ACHN (cell line): ENCODE results near the gene PPP2R3B.
"Not testable (repeated sequence)": the region's sequence is repeated elsewhere in the genome, so short reads cannot be mapped to it uniquely, and the experiment has no call there.

Experiments
- DNase-seq: peaks from one replicate; pipeline ENCODE4 v3.0.0-alpha.2; 2015
- in situ Hi-C: cut with HindIII; loops from 2 replicates; pipeline ENCODE4 v1.10.0; 2017; ENCODE audit warnings: low sequenced_read_pairs, low pct_ligation_motif_present, low pct_unique_long_range_greater_than_20kb

The PPP2R3B gene

DNA sequence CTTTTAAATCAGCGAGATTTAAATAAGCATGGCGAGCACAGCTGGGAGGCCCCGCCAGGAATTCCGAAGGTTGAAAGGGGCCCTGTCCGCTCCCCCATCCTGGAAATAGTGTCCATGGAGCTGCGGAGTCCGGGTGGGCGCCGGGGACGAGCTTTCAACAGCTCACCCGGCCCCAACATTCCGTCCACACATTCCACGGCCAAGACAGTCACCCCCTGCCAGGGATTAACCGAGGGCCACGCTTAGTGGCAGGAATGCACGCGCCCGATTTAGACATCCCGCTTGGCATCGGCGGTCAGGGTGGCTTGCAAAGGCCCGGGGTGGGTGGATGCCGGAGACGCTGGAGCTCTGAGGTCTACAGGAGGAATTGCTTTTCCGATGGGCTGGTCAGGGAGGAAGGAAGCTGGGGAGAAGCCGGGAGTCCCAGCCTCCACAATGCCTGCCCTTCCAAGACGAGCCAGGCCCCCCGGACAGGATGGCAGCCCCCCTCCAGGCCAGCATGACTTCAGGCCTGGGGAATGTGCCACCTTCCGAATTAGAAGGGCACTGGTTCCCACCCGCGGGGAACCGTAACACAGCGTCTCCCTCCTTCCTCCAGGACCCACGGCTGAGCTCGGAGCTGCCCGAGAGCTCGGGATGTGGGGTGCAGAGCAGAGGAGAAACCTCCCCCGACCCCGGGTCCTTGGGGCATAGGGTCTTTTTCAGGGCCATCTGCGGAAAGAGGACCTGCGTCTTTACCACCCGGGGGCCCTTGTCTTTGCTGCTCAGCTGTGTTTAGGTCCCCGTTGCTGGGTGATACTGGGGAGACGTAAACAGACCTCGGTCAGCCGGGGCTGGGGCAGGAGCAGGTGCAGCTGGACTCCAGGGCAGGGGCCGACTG, 26.9 kb upstream of the PPP2R3B start:
- in situ Hi-C loops = no loop called here
- DNase-seq = no peak

DNA sequence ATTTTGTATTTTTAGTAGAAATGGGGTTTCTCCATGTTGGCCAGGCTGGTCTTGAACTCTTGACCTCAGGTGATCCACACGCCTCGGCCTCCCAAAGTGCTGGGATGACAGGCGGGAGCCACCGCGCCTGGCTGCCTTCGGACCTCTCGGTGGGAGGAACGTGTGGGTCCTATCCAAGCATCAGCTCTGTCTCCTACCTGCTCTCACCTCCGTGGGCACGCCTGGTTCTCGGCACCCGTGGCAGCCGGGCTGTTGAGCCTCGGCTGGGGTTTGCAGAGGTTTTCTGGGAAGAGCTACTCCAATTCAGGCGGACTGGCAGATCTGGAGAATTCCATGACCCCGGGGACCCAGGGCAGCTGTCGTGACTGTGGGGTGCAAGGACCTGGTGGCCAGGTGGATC, 23.6 kb upstream of the PPP2R3B start:
- in situ Hi-C loops = no loop called here
- no peak for DNase-seq

DNA sequence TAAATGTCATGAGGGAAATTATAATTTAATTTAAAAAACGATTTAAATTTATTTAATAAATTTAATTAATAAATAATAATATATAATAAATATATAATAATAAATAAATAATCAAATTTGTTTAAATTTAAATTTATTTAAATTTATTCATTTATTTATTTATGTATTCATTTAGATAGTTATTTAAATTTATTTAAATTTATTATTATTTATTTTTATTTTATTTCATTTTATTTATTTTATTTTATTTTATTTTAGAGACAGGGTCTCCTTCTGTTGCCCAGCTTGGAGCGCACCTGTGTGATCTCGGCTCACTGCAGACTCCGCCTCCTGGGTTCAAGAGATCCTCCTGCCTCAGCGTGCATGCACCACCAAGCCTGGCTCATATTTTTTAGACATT, 18.4 kb upstream of the PPP2R3B start:
- in situ Hi-C loops = no loop called here
- no peak for DNase-seq

DNA sequence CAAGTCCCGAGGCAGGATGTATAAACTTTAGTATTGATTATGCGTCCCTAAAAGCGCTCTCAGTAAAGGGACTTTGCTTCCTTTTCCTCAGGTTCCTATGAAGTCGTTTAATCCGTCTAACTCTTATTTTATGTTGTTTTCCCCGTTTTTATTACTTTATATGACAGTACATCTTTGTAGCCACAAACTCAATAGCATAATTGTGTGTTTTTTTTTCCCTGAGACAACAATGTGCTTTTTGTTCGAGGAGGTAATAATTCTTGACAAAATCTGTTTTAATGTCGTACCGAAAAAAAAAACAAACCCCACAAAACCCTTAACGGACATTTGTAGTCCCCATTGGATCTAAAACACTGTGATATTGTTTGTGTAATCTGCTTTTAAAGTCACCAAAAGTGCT, 17.9 kb upstream of the PPP2R3B start:
- in situ Hi-C loops = no loop called here
- no peak for DNase-seq

DNA sequence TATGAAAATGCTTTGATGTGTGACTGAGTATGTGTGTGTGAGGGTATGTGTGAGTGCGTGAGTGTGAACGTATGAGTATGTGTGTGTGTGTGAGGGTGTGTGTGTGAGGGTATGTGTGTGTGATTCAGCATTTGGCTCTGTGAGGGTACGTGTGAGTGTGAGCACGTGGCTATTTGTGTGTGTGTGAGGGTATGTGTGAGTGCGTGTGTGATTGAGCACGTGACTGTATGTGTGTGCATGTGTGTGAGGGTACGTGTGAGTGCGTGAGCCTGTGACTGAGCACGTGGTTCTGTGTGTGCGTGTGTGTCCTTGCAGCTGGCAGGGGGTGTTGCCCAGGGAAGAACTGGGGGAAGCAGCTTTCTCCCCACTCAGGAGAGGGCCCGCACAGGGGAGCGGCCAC, 16.1 kb upstream of the PPP2R3B start:
- in situ Hi-C loops = no loop called here
- DNase-seq = no peak

DNA sequence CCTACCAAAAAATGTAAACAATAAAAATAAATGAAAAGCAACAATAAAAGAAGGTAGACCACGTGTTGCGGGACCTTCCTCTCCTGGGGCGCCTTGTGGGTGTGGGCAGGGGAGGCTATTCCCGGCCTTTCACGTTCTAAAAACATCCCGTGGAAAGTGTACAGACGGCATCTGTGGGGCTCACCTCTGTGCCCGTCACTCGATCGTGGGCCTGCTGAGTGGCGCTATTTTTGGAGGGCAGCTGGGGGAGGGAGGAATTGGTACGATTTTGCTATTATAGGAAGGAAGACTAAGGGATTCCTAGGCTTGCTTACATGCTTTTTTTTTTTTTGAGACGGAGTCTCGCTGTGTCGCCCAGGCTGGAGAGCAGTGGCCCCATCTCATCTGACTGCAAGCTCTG, 13.6 kb upstream of the PPP2R3B start:
- in situ Hi-C loops = no loop called here
- no peak for DNase-seq

DNA sequence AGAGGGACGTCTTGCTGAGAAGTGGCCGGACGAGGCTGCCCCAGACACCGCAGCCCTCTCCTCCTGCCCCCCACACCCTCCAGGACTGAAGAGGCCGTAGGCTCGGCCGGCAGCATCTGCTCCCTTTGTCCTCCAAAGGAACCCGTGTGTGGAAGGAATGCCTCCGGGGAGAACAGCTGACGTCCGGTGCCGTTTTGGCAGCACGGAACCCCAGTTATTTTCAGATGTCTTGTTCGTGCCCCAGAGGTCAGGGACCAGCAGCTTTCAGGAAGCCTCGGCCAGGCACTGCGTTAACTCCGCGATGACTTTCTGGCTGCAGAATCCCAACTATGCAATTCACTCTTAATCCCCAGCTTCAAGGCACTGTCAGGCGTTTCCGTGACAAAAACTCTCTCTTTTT, 10.9 kb upstream of the PPP2R3B start:
- DNase-seq = no peak
- in situ Hi-C loops = no loop called here

DNA sequence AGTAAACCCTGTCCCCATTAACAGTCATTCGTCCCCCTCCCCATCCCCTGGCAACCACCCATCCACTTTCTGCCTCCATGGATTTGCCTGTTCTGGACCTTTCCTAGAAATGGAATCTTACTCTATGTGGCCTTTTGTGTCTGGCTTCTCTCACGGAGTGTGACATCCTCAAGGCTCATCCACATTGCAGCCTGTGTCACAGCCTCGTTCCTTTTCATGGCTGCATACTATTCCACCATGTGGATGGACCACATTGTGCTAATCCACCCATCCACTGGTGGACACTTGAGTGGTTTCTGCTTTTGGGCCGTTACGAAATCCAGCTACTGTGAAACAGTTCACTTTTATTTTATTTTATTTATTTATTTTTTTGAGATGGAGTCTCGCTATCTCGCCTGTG, 8.1 kb upstream of the PPP2R3B start:
- in situ Hi-C loops = no loop called here
- no peak for DNase-seq

DNA sequence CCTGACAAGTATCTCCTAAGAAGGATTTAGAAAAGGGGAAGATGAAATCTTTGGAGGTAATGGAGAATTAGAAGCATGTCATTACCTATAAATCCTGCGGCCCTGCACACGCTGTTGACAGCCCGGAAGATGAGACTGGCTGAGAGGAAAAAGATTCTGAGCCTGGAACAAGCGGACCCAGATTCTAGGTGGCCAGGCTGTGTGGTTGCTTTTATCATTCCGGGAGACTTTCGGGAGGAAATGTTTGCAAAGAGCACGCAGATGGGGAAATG, 5.8 kb upstream of the PPP2R3B start:
- no peak for DNase-seq
- in situ Hi-C loops = no loop called here

DNA sequence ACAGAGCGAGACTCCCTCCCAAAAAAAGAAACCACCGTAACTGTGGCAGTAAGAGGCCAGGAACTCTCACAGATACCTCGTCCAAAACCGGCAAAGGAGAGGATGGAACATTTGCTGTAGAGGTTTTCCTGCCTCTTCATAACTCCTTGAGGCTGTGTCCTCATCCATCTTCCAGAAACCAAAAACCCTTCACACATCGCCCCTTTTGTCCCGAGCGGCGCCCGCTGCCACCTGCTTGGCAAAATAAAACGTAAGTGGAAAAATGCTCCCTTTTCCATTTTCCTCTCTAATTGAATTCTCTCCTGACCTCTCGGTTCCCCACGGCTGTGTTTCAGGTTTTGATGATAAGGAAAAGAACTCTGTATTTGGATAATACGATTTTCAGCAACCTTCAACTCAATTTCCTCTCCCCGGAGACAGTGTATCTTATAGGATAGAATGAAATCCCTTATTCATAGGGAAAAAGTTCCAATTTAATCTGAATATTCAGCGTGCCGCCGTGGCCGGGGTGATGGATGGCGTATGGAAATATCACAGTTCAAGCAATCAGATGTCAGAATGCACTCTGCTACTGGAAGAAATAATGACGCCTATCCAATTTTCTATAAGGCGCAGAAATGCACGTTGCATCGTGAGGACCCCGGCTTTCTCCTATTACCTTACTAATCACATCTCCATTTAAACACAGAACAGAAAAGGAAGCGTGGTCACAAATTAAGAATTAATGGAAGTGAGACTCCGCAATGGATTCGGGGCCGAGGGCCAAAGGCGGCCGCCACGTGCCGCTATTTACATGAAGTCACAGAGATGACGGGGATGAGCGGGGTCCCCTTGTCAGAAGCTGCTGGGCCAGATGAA, 5.2 kb upstream of the PPP2R3B start:
- no peak for DNase-seq
- in situ Hi-C loops = no loop called here

DNA sequence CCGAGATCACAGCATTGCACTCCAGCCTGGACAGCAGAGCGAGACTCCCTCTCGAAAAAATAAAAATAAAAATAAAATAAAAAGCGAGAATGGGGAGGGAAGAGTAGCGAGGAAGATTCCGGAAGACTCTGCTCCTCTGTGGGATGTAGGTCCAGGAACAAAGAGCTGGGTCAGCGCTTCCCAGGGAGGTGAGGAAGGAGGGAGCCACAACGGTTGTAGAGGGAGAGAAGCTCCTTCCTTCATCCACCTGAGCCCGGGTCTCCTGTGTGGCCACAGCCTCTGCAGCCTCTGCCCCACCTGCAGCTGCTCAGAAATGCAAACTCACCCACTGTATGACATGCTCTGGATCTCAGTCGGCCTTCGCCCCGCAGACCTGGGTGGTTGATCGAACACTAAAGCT, 3.8 kb upstream of the PPP2R3B start:
- DNase-seq = no peak
- in situ Hi-C loops = no loop called here

DNA sequence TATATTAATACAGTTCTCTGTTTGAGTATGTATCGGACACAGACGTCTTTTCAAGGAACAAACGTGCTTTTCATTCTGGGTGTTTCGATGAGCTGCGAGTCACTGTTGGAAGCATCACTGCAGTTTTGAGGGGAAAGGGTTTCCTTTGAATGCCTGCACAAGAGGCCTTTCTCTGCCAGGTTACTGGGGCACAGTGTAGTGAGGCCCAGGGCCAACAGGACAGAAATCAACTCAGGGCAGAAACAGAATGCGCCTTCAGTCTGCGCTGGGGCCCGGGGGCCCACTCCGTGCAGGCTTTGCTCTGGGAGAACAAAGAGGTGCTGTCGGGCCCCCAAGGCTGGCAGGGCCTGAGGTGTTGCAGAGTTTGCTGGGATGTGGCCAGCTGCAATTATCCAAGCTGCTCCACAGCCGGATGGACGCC, 2.3 kb upstream of the PPP2R3B start:
- in situ Hi-C loops = no loop called here
- no peak for DNase-seq

DNA sequence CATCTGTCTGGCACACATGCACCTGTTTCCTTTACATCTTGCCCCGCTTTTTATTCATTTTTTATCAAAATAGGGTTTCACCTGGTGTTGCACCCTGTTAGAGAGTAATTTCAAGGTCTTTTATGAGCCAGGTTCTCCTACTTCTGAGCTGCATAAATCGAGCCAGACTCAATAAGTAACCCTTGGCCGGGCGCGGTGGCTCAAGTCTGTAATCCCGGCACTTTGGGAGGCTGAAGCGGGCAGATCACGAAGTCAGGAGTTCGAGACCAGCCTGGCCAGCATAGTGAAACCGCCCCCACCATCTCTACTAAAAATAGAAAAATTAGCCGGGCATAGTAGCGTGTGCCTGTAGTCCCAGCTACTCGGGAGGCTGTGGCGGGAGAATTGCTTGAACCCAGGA, 1.0 kb upstream of the PPP2R3B start:
- in situ Hi-C loops = no loop called here

DNA sequence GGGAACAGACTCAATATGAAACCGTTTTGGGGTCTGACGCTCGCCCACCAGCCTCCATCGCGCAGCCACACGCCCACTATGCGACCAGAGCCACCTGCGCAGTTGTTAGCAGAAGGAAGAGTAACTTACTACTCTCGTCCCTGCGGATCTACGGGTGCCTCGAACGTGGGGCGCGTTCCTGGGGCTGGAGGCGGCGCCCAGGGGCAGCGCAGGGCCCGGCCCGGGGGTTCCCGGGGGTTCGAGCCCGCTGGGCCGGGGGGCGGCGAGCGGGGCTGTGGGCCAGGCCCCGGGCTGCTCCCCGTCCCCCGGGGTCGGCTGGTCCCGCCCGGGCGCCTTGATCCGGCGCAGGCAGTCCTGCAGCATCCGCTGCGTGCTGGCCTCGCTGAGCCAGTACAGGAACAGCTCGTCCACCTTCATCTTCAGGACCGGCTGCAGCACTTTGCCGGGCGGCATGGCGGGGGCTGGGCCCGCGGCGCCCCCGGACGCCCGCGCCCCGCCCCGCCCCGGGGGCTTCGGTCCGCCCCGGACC, 404 bp downstream of the PPP2R3B start:
- DNase-seq = peak; percentile 0
- in situ Hi-C loops = no loop called here

More for the DNA sequence above, 1.0 kb upstream of the PPP2R3B start:
- no peak for DNase-seq

DNA sequence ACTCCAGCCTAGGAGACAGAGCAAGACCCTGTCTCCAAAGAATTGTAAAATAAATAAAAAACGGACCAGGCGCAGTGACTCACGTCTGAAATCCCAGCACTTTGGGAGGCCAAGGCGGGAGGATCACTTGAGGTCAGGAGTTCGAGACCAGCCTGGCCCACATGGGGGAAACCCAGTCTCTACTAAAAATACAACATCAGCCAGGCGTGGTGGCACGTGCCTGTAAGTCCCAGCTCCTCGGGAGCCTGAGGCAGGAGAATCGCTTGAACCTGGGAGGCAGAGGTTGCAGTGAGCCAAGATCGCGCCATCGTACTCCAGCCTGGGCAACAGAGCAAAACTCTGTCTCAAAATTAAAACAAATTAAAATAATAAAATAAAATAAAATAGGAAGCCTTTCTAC, 971 bp downstream of the PPP2R3B start:
- DNase-seq, in situ Hi-C loops: not testable (repeated sequence)

DNA sequence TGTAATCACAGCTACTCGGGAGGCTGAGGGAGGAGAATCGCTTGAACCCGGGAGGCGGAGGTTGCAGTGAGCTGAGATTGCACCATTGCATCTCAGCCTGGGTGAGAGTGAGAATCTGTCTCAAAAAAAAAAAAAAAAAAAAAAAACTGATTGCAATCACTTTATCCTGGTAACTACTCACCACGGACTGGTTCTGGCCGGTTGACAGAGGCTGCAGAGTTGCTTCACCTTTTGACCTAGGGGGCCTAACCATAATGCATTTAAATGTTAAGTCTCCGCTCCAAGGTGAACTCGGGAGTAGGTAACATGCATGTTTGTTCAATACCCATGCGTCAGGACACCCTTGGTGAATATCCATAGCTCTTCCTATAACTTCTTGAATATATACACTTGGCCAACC, 1.8 kb downstream of the PPP2R3B start:
- DNase-seq = no peak
- in situ Hi-C loops = no loop called here

DNA sequence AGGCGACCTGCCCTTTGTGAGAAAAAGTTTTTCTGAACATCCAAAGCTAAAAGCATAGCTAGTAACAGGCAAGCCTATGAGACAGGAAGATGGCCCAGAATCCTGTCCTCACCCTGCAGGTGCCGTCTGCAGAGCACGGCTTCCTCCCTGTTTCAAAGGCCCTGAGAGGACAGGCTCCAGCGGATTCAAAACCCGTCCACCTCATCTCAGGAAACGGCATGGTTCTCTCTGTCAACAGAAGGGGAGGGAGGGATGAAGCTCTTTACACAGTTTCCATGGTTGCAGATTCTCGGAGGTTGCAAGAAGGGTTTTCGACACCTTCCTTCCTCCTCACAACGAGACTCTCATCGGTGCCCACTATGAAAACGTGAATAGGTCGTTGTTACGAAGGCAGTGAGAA, 8.3 kb downstream of the PPP2R3B start:
- no peak for DNase-seq

DNA sequence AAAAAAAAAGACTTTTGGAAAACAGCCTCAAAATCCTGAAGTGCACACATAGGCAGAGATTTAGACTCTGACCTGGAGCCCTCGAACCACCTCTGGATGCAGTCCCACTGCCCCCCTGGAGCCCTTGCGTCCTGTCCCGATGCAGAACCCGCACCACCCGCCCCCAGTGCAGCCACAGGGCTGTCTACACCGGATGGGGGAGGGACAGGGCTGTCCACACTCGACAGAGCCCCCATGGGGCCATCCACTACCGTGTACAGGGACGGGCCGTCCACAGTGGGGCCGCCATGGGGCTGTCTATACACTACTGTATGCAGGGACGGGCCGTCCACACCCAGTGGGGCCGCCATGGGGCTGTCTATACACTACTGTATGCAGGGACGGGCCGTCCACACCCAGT, 10.5 kb downstream of the PPP2R3B start:
- in situ Hi-C loops, DNase-seq: not testable (repeated sequence)

More for the DNA sequence above, 8.3 kb downstream of the PPP2R3B start:
- in situ Hi-C loops = no loop called here

DNA sequence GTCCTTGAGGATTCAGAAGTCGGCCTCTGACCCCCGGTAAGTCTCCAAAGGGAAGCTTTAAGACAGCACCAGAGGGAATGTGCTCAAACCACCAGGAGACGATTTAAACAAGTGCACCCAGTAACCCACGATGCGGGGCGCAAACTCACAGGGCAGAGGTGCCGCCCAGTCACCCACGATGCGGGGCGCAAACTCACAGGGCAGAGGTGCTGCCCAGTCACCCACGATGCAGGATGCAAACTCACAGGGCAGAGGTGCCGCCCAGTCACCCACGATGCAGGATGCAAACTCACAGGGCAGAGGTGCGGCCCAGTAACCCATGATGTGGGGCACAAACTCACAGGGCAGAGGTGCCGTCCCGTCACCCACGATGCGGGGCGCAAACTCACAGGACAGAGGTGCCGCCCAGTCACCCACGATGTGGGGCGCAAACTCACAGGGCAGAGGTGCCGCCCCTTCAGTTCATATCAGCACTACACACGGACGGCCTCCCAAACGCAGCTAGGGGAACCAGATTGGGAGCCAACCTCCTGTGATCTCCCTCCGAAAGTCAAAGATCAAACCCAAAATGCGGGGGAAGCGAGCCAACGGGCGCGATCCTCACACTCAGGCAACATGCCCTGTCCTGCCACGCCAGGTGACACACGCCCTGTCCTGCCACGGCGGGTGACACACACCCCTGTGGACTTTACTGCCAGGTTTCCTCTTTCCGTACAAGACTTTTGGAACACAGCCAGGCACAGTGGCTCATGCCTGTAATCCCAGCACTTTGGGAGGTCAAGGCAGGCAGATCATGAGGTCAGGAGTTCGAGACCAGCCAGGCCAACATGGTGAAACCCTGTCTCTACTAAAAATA, 11.3 kb downstream of the PPP2R3B start:
- no peak for DNase-seq
- in situ Hi-C loops = no loop called here
